Vagina (tissue), 2 donors: ENCODE results near the gene SPINK8.

Experiments
- POLR2AphosphoS5 ChIP-seq, 2 donors: sonication (generic); formaldehyde crosslinking; IDR thresholded peaks; one replicate each; pipeline ENCODE4 v1.9.0; 2017; ENCODE audit warnings: antibody characterized with exemption in 2 of 2, mild to moderate bottlenecking in 2 of 2, low read depth in 1 of 2; ENCODE audit not compliant: insufficient read depth in 1 of 2
- TF ChIP-seq, protein P1 (sequence below), 3 experiments: fragments of 450-650 bp in 2 of 3; fragments of 200-600 bp in 1 of 3; sonication (generic) in 1 of 3; IDR thresholded peaks; one replicate each; pipeline ENCODE4 v1.5.1; 2017 to 2019; ENCODE audit warnings: antibody characterized with exemption in 3 of 3, mild to moderate bottlenecking in 2 of 3, moderate library complexity in 2 of 3

- TF ChIP-seq, protein P1, sequence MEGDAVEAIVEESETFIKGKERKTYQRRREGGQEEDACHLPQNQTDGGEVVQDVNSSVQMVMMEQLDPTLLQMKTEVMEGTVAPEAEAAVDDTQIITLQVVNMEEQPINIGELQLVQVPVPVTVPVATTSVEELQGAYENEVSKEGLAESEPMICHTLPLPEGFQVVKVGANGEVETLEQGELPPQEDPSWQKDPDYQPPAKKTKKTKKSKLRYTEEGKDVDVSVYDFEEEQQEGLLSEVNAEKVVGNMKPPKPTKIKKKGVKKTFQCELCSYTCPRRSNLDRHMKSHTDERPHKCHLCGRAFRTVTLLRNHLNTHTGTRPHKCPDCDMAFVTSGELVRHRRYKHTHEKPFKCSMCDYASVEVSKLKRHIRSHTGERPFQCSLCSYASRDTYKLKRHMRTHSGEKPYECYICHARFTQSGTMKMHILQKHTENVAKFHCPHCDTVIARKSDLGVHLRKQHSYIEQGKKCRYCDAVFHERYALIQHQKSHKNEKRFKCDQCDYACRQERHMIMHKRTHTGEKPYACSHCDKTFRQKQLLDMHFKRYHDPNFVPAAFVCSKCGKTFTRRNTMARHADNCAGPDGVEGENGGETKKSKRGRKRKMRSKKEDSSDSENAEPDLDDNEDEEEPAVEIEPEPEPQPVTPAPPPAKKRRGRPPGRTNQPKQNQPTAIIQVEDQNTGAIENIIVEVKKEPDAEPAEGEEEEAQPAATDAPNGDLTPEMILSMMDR (IDR thresholded peaks at IDR 0.05): no peak
- TF ChIP-seq POLR2AphosphoS5 (IDR thresholded peaks at IDR 0.05; ENCODE audit: insufficient read depth in 1 of 2, low read depth in 1 of 2): no peak
Measured at GRCh38 chr3:48334605-48335004, 1.1 kb upstream of the SPINK8 start.
